Caco-2 (cell line): ENCODE measurements around the gene PLXNA4. TPM values are rescaled to one million over a fixed set of nuclear protein-coding genes. Genes with fewer than 3 reads are reported as not detected.

Source experiments
- BruUV-seq: library from RNA; stranded (reverse); fragments of 400-500 nt; replicated peaks from 2 replicates; lab custom pipeline; 2021; lab: Mats Ljungman, UMichigan
- CTCF ChIA-PET: fragments of 300-600 bp; sonication (Branson Sonifier 250); formaldehyde crosslinking; loops from one replicate; lab custom pipeline; 2022; ENCODE audit warnings: antibody characterized with exemption; lab: Charles Lee
- POLR2A ChIA-PET: fragments of 300-600 bp; sonication (Branson Sonifier 250); formaldehyde crosslinking; loops from one replicate; lab custom pipeline; 2022; ENCODE audit warnings: antibody characterized with exemption; lab: Charles Lee
- DNase-seq, 2 experiments: peaks; one replicate each; pipeline versions ENCODE4 v3.0.0 to v3.0.0-alpha.2; 2020 to 2022
- H3K27me3 ChIP-seq: replicated peaks from 2 replicates; pipeline ENCODE4 v1.6.0; 2011; ENCODE audit warnings: low read length; ENCODE audit not compliant: control insufficient read depth, insufficient read depth
- H3K36me3 ChIP-seq: 2 replicates; pipeline ENCODE4 v1.5.1; 2011; ENCODE audit warnings: low read length; ENCODE audit not compliant: control insufficient read depth, insufficient read depth
- H3K4me1 ChIP-seq: fragments of 250-450 bp; sonication (Bioruptor Pico); 2 replicates; pipeline ENCODE4 v1.5.1; 2020; ENCODE audit warnings: mild to moderate bottlenecking
- H3K4me3 ChIP-seq: 2 replicates; pipeline ENCODE4 v1.5.1; 2011; ENCODE audit warnings: low read depth, mild to moderate bottlenecking, control low read depth, low read length
- H3K9me3 ChIP-seq: fragments of 250-450 bp; sonication (Bioruptor Pico); 2 replicates; pipeline ENCODE4 v1.5.1; 2020; ENCODE audit warnings: mild to moderate bottlenecking, moderate library complexity
- H3K27ac Mint-ChIP-seq: one replicate; pipeline ENCODE4 v1.8.0; 2022; ENCODE audit warnings: mixed read lengths; ENCODE audit not compliant: unreplicated experiment
- H3K27me3 Mint-ChIP-seq: one replicate; pipeline ENCODE4 v1.8.0; 2022; ENCODE audit warnings: mixed read lengths; ENCODE audit not compliant: insufficient read depth, unreplicated experiment
- H3K36me3 Mint-ChIP-seq: one replicate; pipeline ENCODE4 v1.8.0; 2022; ENCODE audit warnings: mild to moderate bottlenecking, mixed read lengths; ENCODE audit not compliant: insufficient read depth, unreplicated experiment
- H3K4me1 Mint-ChIP-seq: one replicate; pipeline ENCODE4 v1.8.0; 2022; ENCODE audit warnings: low read depth, mixed read lengths; ENCODE audit not compliant: unreplicated experiment
- H3K4me3 Mint-ChIP-seq: one replicate; pipeline ENCODE4 v1.8.0; 2022; ENCODE audit warnings: mild to moderate bottlenecking, moderate library complexity, mixed read lengths; ENCODE audit not compliant: unreplicated experiment
- H3K9me3 Mint-ChIP-seq: one replicate; pipeline ENCODE4 v1.8.0; 2022; ENCODE audit warnings: mixed read lengths; ENCODE audit not compliant: unreplicated experiment
- intact Hi-C: fragments of 100-400 bp; cut with micrococcal nuclease; formaldehyde crosslinking; loops from one replicate; pipeline ENCODE4 v1.10.0; 2022; ENCODE audit not compliant: unreplicated experiment
- total RNA-seq: library from RNA; stranded (reverse); gene quantifications from 2 replicates; pipeline ENCODE4 v1.2.3, GENCODE V29; 2022
- TF ChIP-seq, protein P1 (sequence below), 2 experiments: fragments of 200-600 bp in 1 of 2; IDR thresholded peaks; 1 replicate in 1 of 2; 2 replicates in 1 of 2; pipeline versions ENCODE4 v1.5.1 to v1.8.0; 2011 to 2022; ENCODE audit warnings: antibody characterized with exemption in 1 of 2, control low read depth in 1 of 2, inconsistent platforms in 1 of 2, low read depth in 1 of 2, low read length in 1 of 2, mild to moderate bottlenecking in 1 of 2, moderate library complexity in 1 of 2; ENCODE audit not compliant: insufficient read depth in 1 of 2, severe bottlenecking in 1 of 2, unreplicated experiment in 1 of 2

PLXNA4 gene
- total RNA-seq, 1 experiment from 2014 or later, result 0.43 TPM

- H3K9me3 ChIP-seq, result no peaks in the 10 kb centered on the region
- Mint-ChIP-seq H3K9me3 (peaks cover 11% of the 10 kb centered on the region), H3K36me3 (no peaks in the 10 kb centered on the region), H3K27ac (no peak overlapping the region), H3K27me3 (no peaks in the 10 kb centered on the region), H3K4me1 (no peaks in the 10 kb centered on the region), H3K4me3 (no peak overlapping the region)
- H3K4me3 ChIP-seq, result no peak overlapping the region
- intact Hi-C loops, result no loop called here
- BruUV-seq, result no TSS peak
- TF ChIP-seq, protein P1, sequence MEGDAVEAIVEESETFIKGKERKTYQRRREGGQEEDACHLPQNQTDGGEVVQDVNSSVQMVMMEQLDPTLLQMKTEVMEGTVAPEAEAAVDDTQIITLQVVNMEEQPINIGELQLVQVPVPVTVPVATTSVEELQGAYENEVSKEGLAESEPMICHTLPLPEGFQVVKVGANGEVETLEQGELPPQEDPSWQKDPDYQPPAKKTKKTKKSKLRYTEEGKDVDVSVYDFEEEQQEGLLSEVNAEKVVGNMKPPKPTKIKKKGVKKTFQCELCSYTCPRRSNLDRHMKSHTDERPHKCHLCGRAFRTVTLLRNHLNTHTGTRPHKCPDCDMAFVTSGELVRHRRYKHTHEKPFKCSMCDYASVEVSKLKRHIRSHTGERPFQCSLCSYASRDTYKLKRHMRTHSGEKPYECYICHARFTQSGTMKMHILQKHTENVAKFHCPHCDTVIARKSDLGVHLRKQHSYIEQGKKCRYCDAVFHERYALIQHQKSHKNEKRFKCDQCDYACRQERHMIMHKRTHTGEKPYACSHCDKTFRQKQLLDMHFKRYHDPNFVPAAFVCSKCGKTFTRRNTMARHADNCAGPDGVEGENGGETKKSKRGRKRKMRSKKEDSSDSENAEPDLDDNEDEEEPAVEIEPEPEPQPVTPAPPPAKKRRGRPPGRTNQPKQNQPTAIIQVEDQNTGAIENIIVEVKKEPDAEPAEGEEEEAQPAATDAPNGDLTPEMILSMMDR (IDR thresholded peaks at IDR 0.05; ENCODE audit: insufficient read depth in 1 of 2, low read depth in 1 of 2, low read length in 1 of 2, severe bottlenecking in 1 of 2, unreplicated experiment in 1 of 2), result no peak
- CTCF ChIA-PET, result no interaction called here
- no peaks in the 10 kb centered on the region for H3K4me1 ChIP-seq
- POLR2A ChIA-PET, result no interaction called here
- no peaks in the 10 kb centered on the region for H3K36me3 ChIP-seq
- no peaks in the 10 kb centered on the region for H3K27me3 ChIP-seq
- DNase-seq, result no peak
Observed at GRCh38 chr7:132242192-132242812, 334.0 kb downstream of the PLXNA4 start.

DNA sequence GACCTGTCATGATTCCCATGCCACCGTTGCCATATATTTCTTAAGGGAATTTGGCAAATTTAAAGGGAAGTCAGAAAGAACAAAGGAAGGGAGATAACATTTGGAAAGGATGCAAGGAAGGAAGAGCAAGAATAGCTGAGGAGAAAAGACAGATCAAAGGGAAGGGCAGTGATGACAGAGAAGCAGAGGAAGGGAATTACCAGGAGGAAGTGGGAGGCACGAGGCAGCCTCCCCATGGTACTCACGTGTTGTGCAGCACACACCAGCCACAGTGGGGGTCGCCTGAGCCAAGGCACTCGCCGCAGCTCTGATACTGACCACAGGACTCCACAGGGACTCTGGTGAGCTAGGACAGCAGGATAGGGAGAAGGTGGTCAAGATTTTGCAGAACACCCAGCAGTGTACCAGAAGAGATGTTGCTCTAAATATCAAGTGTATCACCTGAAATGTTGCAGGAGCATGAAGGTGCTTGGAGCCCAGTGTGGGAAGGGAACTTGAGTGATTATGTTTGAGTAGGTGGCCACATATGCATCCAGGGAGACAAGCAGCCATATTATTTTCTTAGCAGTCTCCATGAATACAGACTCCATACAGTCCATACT lies 335.3 kb downstream of the PLXNA4 start:
- Histone ChIP-seq H3K4me3 (no peak overlapping the region), H3K27me3 (no peaks in the 10 kb centered on the region), H3K9me3 (no peaks in the 10 kb centered on the region), H3K36me3 (no peaks in the 10 kb centered on the region), H3K4me1 (no peaks in the 10 kb centered on the region)
- Mint-ChIP-seq H3K36me3 (no peaks in the 10 kb centered on the region), H3K4me1 (no peaks in the 10 kb centered on the region), H3K9me3 (peaks cover 11% of the 10 kb centered on the region), H3K27me3 (peaks cover 3% of the 10 kb centered on the region), H3K27ac (no peak overlapping the region), H3K4me3 (no peak overlapping the region)
- DNase-seq, result no peak
- TF ChIP-seq, protein P1 (IDR thresholded peaks at IDR 0.05; ENCODE audit: insufficient read depth in 1 of 2, low read depth in 1 of 2, low read length in 1 of 2, severe bottlenecking in 1 of 2, unreplicated experiment in 1 of 2), result no peak
- POLR2A ChIA-PET, result no interaction called here
- CTCF ChIA-PET, result no interaction called here
- intact Hi-C loops, result no loop called here
- BruUV-seq, result no TSS peak

DNA sequence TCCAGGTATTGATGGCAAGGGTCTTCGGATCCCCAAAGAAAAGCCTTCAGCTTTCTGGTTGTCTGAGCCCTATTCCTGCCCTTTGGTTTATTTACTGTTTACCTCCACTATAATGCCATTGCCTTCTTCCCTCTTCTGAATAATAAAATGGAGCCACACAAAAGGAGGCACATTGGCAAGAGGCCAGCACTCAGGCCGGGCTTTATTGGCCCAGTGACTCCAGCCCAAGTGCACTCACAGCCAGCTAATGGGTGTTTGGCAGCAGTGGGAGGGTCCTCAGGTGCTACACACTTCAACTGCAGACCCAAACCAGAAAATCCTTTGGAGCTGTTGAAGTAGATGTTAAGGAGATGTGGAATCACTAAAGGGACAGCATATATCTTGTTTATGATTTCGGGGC lies 336.0 kb downstream of the PLXNA4 start:
- no peak for DNase-seq
- peaks cover 4% of the 10 kb centered on the region for H3K9me3 Mint-ChIP-seq
- TF ChIP-seq, protein P1 (IDR thresholded peaks at IDR 0.05; ENCODE audit: insufficient read depth in 1 of 2, low read depth in 1 of 2, low read length in 1 of 2, severe bottlenecking in 1 of 2, unreplicated experiment in 1 of 2), result no peak
- Histone ChIP-seq H3K36me3 (no peaks in the 10 kb centered on the region), H3K4me3 (no peak overlapping the region), H3K4me1 (no peaks in the 10 kb centered on the region), H3K9me3 (no peaks in the 10 kb centered on the region), H3K27me3 (no peaks in the 10 kb centered on the region)
- H3K27me3 Mint-ChIP-seq, result peaks cover 5% of the 10 kb centered on the region
- no peaks in the 10 kb centered on the region for H3K36me3 Mint-ChIP-seq
- H3K27ac Mint-ChIP-seq, result no peak overlapping the region
- BruUV-seq, result no TSS peak
- CTCF ChIA-PET, result no interaction called here
- intact Hi-C loops, result no loop called here
- POLR2A ChIA-PET, result no interaction called here
- H3K4me1 Mint-ChIP-seq, result no peaks in the 10 kb centered on the region
- no peak overlapping the region for H3K4me3 Mint-ChIP-seq
